Thoracic aorta (tissue), 2 donors: Measurements from ENCODE around the gene CABLES2. TPM values are rescaled to one million over a fixed set of nuclear protein-coding genes. Genes with fewer than 3 reads are reported as not detected.

Experiments used
- ATAC-seq: fragments of 150-250 bp; one replicate; pipeline ENCODE4 v1.8.0; 2017; ENCODE audit warnings: low read depth; ENCODE audit not compliant: insufficient number of reproducible peaks, low FRiP score
- DNase-seq: peaks from one replicate; pipeline ENCODE4 v3.0.0-alpha.2; 2020; ENCODE audit warnings: low spot score
- H3K27ac ChIP-seq, 2 donors: fragments of 200-600 bp; sonication (generic); 1 replicate in 1 of 2; 2 replicates in 1 of 2; pipeline ENCODE4 v1.5.1; 2016; ENCODE audit warnings: mild to moderate bottlenecking in 2 of 2, moderate library complexity in 2 of 2
- H3K27me3 ChIP-seq: fragments of 200-600 bp; sonication (generic); replicated peaks from 2 replicates; pipeline ENCODE4 v1.6.0; 2016; ENCODE audit warnings: mild to moderate bottlenecking; ENCODE audit not compliant: insufficient read depth
- H3K36me3 ChIP-seq: fragments of 200-600 bp; sonication (generic); one replicate; pipeline ENCODE4 v1.5.1; 2016
- H3K4me1 ChIP-seq, 2 donors: fragments of 200-600 bp; sonication (generic); 1 replicate in 1 of 2; 2 replicates in 1 of 2; pipeline versions ENCODE4 v1.5.1 to v1.6.0; 2016; ENCODE audit warnings: low read depth in 2 of 2, mild to moderate bottlenecking in 1 of 2; ENCODE audit not compliant: control insufficient read depth in 1 of 2
- H3K4me3 ChIP-seq: fragments of 200-600 bp; sonication (generic); 2 replicates; pipeline ENCODE4 v1.5.1; 2016; ENCODE audit warnings: mild to moderate bottlenecking
- H3K9me3 ChIP-seq: fragments of 200-600 bp; sonication (generic); 2 replicates; pipeline ENCODE4 v1.5.1; 2016
- total RNA-seq, 2 donors: library from RNA; depleted of rRNA; stranded (reverse); fragments of >200 nt; gene quantifications; one replicate each; pipeline versions ENCODE4 v1.1.0 to v1.2.3, GENCODE V29; 2016
- TF ChIP-seq, protein P1 (sequence below): fragments of 200-600 bp; sonication (generic); IDR thresholded peaks from one replicate; pipeline ENCODE4 v1.5.1; 2019; ENCODE audit warnings: antibody characterized with exemption

The CABLES2 gene
- total RNA-seq, 2 donors from 2014 or later = 2.1 to 9.2 TPM

DNA sequence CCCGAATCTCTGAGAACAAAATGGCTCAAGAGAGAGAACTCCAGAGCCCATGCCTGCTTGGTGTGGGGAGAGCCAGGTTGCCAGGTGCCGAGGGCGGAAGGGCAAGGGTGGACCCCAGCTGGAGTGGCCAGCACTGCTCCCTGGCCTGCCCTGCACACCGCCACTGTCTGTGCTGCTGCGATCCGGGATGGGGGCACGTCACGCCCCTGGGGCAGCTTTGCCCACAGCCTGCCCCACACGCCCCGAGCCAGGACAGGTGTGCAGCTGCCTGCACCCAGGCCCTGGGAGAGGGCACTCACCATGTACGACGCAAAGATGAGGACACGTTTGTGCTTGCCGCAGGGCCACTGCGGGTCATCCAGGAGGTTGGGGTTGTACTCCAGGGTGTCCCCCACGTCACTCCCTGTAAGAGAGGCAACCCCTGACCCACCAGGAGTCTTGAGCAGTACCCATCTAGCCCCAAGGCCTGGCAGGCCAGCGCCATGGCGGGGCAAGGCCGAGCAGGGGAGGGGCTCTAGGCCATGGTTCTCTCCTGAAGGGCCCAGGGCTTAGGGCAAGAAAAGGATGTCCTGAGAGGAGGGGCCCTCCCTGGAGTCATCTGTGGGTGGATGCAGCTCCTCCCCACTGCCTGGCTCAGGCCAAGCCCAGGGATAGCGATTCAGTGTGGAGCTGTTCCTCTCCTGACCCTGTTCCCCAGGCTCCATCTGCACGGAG lies 14.3 kb downstream of the CABLES2 start:
- DNase-seq = no peak
- Histone ChIP-seq H3K4me3 (no peak overlapping the region), H3K9me3 (no peaks in the 10 kb centered on the region), H3K36me3 (peaks cover 17% of the 10 kb centered on the region), H3K4me1 (peaks cover 3 to 7% of the 10 kb centered on the region in 2 donors), H3K27ac (no peak overlapping the region), H3K27me3 (no peaks in the 10 kb centered on the region)
- TF ChIP-seq, protein P1, sequence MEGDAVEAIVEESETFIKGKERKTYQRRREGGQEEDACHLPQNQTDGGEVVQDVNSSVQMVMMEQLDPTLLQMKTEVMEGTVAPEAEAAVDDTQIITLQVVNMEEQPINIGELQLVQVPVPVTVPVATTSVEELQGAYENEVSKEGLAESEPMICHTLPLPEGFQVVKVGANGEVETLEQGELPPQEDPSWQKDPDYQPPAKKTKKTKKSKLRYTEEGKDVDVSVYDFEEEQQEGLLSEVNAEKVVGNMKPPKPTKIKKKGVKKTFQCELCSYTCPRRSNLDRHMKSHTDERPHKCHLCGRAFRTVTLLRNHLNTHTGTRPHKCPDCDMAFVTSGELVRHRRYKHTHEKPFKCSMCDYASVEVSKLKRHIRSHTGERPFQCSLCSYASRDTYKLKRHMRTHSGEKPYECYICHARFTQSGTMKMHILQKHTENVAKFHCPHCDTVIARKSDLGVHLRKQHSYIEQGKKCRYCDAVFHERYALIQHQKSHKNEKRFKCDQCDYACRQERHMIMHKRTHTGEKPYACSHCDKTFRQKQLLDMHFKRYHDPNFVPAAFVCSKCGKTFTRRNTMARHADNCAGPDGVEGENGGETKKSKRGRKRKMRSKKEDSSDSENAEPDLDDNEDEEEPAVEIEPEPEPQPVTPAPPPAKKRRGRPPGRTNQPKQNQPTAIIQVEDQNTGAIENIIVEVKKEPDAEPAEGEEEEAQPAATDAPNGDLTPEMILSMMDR = no peak
- no peak for ATAC-seq

DNA sequence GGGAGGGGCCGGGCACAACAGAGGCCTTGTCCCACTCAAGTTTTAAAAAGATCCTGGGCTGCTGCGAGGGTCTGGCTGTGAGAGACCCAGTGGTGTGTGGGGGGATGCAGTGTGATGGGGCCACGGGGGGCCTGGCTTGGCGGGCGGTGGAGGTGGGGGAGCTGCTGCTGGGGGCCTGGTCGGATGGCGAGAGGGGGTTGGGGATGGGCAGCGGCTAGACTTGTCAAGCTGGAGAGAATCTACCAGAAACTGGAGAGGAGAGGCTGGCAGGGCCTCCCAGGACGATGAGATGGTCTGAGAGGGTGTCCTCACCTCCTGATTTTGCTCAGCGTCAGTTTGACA lies 15.0 kb downstream of the CABLES2 start:
- peaks cover 17% of the 10 kb centered on the region for H3K36me3 ChIP-seq
- H3K4me3 ChIP-seq = no peak overlapping the region
- no peaks in the 10 kb centered on the region for H3K27me3 ChIP-seq
- TF ChIP-seq, protein P1 = no peak
- no peak for DNase-seq
- no peak overlapping the region for H3K27ac ChIP-seq
- H3K9me3 ChIP-seq = no peaks in the 10 kb centered on the region
- no peak for ATAC-seq
- H3K4me1 ChIP-seq = peaks cover 7 to 12% of the 10 kb centered on the region in 2 donors

DNA sequence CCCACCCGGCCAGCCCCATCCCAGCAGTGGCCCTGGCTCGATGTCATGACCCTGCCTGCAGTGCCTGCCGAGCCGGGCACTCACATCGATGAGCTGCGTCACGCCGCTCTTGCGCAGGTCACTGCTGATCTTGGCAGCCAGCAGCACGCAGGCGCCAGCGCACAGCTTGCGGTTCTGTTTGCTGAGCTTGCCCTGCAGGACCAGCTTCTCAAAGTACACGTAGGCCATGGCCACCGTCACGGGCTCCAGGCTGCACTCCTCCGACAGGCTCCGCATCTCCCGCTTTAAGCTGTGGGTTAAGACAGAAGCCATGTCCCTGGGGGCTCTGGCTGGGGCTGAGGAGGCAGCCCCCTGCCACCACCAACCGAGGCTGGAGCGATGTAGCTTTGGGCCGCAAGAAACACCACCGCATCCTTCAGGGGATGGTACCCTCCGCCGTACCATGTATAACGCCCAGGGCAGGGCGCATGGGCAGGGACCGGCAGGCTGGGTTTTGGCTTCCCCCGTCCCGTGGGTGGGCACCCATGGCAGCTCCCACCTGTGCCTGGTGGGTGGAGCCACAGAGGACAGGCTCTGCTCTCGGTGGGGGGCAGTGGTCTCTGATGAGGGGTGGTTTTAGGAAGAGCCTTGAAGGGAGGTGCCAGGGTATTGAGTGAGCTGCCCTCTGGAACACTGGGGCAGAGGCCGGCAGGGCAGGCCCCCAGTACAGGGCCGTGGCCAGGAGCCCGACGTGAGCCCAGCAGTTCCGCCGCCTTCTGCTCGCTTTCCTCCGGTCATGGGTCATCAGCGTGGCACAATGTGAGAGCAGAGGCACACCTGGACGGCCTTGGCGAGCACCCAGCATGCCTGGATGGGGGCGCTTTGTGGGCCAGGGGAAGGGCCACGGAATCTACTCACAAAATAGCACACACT lies 15.7 kb downstream of the CABLES2 start:
- H3K27ac ChIP-seq = no peak overlapping the region
- peaks cover 17% of the 10 kb centered on the region for H3K36me3 ChIP-seq
- H3K27me3 ChIP-seq = no peaks in the 10 kb centered on the region
- TF ChIP-seq, protein P1 = no peak
- no peaks in the 10 kb centered on the region for H3K9me3 ChIP-seq
- no peak for DNase-seq
- peaks cover 7 to 12% of the 10 kb centered on the region in 2 donors for H3K4me1 ChIP-seq
- no peak overlapping the region for H3K4me3 ChIP-seq
- ATAC-seq = no peak

DNA sequence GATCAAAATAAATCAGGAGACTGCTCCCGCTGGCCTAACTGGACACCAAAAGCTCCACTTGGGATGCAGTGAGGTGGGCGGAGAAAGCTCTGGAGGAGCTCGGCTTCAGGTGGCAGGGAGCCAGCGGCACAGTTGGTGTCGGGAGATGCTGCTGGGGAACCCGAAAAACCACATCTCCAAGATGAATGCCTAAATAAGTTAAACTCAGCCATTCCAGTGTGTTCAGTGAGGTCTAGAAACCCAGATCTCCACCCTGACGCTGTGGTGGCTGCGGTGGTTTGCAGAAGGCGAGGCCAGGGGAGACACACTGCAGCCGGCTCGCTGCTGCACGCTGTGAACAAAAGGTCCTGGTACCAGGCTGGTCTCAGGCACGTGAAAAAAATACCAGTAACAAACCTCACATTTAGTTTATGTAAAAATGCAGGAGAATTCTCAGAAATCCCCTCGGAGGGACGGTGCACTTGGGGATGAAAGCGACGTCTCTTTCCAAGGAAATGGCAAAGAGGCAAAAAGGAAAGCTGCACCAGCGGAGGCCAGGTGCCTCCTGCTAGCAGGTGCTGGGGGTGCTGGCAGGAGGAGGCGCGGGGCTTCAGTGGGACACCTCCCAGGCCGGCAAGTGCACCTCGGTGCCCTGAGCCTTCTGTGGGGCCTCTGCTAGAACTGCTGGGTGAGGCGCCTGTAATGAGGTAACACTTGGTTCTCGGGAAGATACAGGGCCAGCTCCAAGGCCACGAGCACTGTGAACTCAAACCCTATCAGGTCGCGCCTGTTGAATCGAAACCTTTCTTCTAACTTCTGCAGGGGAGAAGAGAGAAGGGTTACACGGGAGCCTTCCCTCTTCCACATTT lies 16.5 kb downstream of the CABLES2 start:
- Histone ChIP-seq H3K4me3 (no peak overlapping the region), H3K36me3 (peaks cover 17% of the 10 kb centered on the region), H3K4me1 (peaks cover 7 to 21% of the 10 kb centered on the region in 2 donors), H3K27me3 (no peaks in the 10 kb centered on the region), H3K9me3 (no peaks in the 10 kb centered on the region), H3K27ac (no peak overlapping the region)
- no peak for DNase-seq
- TF ChIP-seq, protein P1 = no peak
- no peak for ATAC-seq
